Activated CD8-positive, alpha-beta memory T cell treated with anti-CD3 and anti-CD28 coated beads, Interleukin-2, amount 50 U/mL, for 1 hour (primary cell): ENCODE measurements around the gene FNDC11.
"Not testable (repeated sequence)": the region's sequence is repeated elsewhere in the genome, so short reads cannot be mapped to it uniquely, and the experiment has no call there.

ENCODE experiments used
- DNase-seq: peaks from one replicate; pipeline ENCODE4 v3.0.0-alpha.2; 2020; ENCODE audit errors: extremely low read depth

Gene FNDC11

DNA sequence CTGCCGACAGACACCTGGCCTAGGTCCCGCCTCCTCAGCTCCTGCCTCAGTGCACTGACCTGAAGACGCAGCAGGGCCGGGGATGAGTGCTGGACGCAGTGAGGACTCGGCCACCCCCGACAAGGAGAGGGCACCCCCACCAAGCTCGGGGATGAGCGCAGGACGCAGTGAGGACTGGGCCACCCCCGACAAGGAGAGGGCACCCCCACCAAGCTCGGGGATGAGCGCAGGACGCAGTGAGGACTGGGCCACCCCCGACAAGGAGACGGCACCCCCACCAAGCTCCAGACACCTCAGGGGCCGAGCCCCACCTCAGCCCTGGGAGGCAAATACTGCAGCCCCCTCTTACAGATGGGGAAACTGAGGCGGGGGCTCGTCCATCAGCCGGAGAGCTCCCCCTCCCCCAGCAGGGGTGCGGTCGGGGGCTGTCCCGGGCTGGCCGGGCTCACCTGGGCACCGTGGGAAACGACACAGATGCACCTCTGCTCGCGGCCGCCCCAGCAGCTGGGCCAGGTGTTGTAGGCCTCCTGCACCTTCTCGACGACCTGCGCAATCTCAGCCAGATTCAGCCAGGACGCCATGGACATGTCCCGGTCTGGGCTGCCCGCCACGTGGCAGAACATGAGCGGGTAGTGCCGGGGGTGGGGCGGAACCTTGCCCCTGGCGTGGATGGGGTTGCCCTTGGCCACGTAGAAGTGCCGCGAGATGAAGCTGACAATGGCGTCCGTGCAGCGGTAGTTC is 12.6 kb downstream of the FNDC11 start:
- no peak for DNase-seq

- DNase-seq = no peak
These were observed 13.1 kb downstream of the FNDC11 start for GRCh38 chr20:63567136-63567385.

DNA sequence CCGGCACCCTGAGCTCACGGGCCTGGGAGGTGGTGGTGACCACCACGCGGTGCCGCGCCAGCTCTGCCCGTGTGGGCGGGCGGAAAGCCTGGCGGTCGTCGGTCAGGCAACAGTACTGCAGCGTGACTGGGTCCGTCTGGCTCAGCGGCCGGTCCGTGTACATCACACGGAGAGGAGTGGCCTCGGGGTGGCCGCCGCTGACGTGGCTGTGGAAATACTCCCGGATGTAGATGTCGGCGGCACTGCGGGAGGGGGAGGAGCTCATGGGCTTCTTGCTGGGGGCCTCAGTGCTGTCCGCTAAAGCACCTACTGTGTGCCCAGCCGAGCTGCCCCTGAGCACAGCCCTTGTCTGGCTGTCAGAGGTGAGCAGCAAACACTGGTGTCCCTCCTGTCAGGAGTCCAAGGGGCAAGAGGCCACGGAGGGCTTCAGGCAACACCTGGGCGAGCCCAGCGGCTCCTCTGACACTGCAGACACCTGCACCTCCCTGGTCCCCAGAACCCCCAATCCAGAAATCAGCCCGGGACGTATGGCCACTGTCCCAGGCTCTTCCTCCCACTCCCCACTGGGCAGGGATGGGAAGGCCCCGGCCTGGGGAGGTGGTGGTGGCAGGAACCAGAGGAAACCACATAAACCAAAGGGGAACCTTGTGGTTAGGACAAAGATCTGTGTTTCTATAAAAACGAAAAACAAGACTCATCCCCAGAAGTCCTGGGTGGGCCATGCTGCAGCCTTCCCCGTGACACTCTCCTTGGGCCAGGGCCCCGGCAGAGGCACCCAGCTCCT is 13.6 kb downstream of the FNDC11 start:
- no peak for DNase-seq

- no peak for DNase-seq
These were observed 14.4 kb downstream of the FNDC11 start for GRCh38 chr20:63568170-63568981.

GRCh38 chr20:63568986-63569949 is 15.3 kb downstream of the FNDC11 start:
- DNase-seq = no peak

DNA sequence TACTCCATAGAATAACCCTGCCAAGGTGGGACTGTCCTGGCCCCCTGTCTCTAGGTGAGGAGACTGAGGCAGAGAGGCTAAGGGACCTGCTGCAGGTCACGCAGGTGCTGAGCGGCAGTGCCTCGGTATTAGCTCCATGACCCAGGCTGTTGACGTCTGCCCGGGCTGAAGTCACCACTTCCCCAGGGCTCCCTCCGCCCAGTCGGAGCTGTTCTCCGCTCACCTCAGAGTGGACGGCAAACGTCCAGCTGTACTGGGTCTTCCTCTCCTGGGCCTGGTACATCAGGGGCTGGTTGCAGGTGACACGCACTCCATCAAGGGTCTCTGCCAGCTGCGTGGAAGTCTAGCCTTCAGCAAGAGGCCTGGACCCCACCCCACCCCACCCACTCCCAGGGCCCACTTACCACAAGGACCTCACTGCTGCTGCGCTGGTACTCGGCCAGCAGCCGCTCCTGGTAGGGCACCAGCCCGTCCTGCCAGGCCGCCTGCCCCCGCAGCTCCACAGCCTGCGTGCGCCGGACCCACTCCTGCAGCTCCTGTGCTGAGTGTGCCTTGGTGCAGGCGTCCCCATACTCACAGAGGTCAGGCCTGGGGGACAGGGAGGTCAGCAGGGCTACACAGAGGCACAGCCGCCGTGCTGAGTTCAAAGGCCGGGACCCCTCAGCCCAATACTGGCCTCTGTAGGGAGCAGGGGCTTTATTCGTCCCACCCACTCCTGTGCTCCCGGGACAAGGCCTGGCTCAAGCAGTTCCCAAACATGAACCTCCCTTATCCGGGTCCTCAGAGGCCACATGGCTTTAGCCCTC is 16.5 kb downstream of the FNDC11 start:
- no peak for DNase-seq

DNA sequence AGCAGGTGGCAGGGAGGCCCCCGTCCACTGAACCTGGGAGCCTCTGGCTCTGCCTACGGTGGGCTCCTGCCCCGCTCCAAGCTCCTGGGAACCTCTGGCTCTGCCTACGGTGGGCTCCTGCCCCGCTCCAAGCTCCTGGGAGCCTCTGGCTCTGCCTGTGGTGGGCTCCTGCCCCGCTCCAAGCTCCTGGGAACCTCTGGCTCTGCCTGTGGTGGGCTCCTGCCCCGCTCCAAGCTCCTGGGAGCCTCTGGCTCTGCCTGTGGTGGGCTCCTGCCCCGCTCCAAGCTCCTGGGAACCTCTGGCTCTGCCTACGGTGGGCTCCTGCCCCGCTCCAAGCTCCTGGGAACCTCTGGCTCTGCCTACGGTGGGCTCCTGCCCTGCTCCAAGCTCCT is 17.1 kb downstream of the FNDC11 start:
- not testable (repeated sequence) for DNase-seq

DNA sequence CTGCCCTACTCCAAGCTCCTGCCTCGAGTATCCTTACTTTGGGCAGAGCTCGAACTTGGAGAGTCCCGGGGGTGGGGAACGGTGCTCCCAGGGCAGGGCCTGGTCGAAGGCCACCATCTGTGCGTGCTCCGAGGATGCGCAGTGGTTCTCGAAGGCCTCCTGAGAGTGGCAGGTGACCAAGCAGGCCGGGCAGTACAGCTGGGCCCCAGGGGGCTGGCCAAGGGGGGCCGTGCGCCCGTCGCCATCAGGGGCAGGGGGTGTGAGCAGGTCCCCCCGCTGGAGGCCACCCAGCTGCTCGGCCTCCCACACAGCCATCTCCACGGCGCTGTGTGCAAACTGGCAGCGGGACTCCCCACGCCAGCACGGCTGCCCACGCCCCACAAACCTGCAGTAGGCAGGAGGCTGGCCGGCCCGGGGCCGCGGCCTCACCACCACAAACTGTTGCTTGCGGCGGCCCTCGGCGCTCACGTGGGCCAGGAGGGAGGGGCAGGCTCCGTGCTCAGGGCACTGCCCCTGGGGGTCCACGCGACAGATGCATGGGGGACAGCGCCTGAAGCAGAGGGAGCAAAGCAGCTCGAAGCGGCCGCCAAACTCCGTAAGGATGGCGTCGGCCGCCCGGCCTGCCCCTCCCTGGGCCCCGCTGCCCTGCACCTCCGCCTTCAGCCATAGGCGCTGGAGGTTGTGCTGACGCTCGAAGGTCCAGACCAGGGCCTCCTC is 18.3 kb downstream of the FNDC11 start:
- no peak for DNase-seq

- no peak for DNase-seq
These were observed 19.1 kb downstream of the FNDC11 start for GRCh38 chr20:63572788-63573646.

- DNase-seq = no peak
These were observed 19.7 kb downstream of the FNDC11 start for GRCh38 chr20:63573647-63574131.

DNA sequence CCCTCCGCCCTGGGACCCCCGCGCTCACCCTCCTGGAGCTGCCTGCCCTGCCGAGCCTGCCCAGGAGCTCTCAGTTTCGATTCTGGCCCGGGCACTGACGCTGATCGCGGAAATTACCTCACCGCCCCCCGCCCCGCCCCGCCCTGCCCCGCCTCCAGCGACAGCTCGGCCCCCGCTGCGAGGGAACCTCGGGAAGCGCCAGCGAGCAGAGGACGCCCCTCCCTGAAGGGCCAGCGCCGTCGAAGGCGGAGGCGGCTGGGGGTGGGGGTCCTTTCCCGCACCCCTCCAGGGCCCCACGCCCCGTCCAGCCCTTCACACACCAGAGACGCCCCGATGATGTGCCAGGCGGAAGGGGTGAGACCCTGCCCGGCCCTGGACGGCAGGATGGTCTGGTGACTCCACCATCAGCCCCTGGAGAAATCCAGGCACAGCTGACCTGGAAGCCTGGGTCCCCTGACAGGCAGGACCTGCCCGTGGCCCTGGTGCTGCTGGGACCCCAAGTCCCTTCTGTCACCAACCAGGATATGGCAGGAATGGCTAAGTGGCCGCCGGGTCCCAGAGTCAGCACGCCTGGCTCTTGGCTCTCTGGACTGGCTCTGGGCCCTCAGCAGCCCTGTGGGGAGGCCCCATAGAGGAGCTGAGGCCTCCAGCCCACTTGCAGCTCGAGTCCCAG is 20.3 kb downstream of the FNDC11 start, which contains the start of gene HELZ2:
HELZ2 (minus strand) TSS at position 84 of the 673 bp plus-strand sequence. CDS start 1,854 bp downstream, outside the sequence.
- peak; percentile 29 for DNase-seq

DNA sequence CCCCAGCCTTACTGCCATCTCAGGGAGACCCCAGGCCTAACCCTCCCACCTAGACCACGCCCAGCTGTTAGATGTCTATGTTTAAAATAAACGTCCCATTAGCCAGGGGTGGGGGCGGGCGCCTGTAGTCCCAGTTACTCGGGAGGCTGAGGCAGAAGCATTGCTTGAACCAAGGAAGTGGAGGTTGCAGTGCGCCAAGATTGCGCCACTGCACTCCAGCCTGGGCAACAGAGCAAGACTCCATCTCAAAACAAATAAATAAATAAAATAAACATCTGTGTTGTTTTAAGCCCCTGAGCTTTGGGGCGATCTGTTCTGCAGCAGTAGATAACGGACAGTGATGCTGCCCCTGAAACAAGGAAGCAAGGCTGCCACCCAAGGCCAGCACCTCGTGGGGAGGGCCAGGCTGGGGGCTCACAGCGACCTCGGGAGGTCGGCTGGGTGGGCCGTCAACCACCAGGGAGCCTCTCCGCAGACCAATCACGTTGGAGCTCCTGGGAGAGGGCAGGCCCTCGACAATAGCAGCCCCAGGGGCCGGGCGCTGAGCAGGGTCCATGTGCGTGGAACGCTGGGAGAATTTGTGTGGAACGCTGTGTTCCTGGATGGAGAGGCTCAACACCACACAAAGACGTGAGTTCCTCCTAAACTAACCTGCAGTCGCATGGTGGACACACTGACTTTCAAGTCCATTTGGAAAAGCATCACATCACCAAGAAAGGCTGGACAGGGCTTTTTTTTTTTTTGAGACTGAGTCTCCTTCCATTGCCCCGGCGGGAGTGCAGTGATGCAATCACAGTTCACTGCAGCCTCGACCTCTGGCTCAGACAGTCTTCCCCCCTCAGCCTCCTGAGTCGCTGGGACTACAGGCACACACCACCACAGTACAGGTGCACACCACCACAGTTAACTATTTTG is 21.1 kb downstream of the FNDC11 start:
- no peak for DNase-seq

GRCh38 chr20:63576311-63576710 is 22.4 kb downstream of the FNDC11 start:
- no peak for DNase-seq

GRCh38 chr20:63577317-63577894 is 23.4 kb downstream of the FNDC11 start:
- no peak for DNase-seq

- DNase-seq = no peak
These were observed 24.5 kb downstream of the FNDC11 start for GRCh38 chr20:63578224-63579016.
